Hypothalamus (tissue), 51 donors: Measurements from ENCODE around the gene RIPPLY3.
"Not testable (repeated sequence)": the region's sequence is repeated elsewhere in the genome, so short reads cannot be mapped to it uniquely, and the experiment has no call there.

Source experiments
- DNase-seq, 51 donors: peaks; one replicate each; lab custom pipeline; 2025; lab: John Stamatoyannopoulos, UW

RIPPLY3 gene

GRCh38 chr21:37005548-37006485 lies 685 bp upstream of the RIPPLY3 start:
- DNase-seq = no peak

GRCh38 chr21:37008724-37009123 lies 2.2 kb downstream of the RIPPLY3 start:
- DNase-seq = no peak

DNA sequence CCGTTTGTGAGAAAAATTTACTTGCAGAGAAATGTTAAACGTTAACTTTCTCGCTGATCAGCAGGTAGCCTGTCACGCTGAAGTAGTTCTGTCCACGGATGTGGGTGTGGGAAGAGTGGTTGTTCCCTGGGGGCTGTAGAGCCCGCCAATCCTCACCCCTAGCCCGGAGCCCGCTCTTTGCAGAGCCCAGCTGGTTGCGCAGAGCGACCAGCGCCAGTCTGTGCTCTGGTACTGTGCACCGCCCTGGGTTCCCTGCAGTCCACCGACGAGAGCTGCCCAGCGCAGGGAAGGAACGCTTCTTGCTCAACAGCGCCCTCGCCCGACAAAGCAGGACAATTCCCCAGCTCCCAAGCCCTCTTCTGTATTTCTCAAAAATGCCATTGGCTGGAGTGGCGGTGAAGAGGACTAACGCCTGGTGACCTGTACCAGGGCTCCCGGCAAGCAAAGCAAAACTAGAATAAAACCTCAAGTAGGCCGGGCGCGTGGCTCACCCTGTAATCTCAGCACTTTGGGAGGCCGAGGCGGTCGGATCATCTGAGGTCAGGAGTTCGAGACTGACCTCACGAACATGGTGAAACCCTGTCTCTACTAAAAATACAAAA lies 3.3 kb downstream of the RIPPLY3 start:
- peak in 49 of 51 donors; percentile 3 to 84 (median 59) for DNase-seq

DNA sequence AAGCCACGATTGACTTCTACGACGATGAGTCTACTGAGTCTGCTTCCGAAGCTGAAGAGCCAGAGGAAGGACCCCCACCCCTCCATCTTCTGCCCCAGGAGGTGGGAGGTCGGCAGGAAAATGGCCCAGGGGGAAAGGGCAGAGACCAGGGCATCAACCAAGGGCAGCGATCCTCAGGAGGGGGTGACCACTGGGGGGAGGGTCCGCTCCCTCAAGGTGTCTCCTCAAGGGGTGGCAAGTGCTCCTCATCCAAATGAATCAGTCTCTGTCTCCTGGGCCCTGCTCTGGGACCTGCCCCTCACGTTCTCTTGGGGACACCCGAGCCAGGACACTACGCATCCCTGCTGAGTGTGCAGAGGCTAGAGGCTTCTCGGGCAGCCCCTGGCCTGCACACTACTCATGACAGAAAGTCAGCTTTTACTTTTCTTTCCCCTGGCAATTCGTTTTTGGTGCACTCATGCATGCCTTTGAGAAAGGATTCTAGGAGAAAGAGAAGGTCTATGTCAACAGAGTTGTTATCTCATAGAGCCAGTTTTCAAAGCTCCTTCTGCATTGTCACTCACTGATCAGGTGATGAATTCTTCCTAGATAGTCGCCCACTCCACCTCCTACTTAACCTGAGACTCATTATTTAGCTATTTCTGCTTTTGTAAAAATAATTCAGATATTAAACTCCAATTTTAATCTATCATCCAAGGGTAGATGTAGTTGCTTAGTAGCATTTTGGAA lies 11.6 kb downstream of the RIPPLY3 start:
- DNase-seq = no peak

DNA sequence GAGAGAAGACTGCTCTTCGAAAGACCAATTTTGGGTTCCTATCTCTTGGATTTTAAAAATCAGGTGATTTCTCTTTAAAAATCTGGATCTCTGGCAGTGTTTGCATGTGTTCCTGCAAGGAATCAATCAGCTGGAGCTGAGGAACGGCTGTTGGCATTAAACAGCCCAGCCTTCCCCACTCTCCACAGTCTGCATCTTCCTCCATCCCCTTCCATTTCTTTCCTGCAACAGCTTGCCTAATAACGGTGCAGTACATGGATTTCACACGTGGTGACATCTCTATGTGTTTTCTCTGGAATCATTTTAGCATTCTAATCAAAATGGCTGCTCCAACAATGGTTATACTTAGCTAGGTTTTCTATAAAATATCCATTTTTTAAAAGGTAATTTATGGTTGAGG lies 20.0 kb downstream of the RIPPLY3 start:
- DNase-seq = peak in 1 of 51 donors; percentile 60

DNA sequence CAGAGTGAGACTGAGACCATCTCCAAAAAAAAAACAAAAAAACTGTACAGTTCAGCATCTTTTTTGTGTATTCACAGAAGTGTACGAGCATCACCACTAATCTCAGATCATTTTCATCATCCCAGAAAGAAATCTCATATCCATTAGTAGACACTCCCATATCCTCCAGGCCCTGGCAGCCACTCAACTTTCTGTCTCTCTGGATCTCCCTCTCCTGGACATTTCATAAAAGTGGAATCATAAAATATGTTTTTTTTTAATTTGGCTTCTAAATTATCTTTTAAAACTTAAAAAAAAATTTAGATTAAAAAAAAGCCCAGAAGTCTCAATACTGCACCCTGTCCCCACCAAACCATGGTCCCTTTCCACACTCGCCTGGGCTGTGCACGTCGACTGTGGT lies 22.1 kb downstream of the RIPPLY3 start:
- DNase-seq = no peak

DNA sequence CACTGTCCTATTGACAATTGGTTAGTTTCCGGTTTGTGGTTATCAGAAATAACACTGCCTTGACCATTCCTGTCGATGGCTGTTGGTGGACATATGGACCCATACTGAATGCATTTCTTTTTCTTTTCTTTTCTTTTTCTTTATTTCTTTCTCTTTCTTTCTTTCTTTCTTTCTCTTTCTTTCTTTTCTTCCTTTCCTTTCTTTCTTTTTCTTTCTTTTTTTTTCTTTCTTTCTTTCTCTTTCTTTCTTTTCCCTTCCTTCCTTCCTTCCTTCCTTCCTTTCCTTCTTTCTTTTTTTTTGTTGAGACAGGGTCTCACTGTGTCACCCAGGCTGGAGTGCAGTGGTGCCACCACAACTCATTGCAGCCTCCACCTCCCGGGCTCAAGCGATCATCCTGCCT lies 24.4 kb downstream of the RIPPLY3 start:
- no peak for DNase-seq

GRCh38 chr21:37032293-37032692 lies 25.8 kb downstream of the RIPPLY3 start:
- DNase-seq = no peak

DNA sequence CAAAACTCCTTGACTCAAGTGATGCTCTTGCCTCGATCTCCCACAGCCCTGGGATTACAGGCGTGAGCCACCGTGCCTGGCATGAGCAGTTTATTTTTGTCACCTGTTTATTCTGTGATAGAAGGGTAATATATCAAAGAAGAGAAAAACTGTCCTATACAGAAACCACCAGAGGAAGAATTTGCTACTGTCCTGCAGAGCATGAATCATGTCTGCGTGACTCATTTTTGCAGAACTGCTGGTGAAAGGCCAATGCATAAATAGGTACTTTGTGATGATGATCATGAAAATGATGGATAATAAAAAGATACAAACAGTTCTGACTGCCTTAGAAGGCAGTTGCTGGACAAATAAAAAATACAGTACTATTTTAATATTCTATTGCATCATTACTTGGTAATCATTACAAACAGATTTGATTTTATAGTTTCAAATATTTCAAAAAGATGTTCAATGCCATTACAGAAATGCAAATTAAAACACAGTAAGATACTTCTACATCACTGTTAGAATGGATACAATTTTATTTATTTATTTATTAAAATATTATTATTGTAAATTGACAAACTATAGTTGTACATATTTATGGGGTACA lies 26.5 kb downstream of the RIPPLY3 start:
- peak in 2 of 51 donors; percentile 3 to 16 for DNase-seq

DNA sequence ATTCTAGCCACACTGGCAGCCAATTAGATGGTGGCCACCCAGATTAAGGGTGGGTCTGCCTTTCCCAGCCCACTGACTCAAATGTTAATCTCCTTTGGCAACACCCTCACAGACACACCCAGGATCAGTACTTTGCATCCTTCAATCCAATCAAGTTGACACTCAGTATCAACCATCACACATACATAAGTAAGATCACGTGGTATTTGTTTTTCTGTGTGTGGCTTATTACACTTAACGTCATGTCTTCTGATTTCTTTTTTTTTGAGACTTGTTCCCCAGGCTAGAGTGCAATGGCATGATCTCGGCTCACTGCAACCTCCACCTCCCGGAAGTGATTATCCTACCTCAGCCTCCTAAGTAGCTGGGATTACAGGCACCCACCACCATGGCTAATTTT lies 27.9 kb downstream of the RIPPLY3 start:
- not testable (repeated sequence) for DNase-seq

DNA sequence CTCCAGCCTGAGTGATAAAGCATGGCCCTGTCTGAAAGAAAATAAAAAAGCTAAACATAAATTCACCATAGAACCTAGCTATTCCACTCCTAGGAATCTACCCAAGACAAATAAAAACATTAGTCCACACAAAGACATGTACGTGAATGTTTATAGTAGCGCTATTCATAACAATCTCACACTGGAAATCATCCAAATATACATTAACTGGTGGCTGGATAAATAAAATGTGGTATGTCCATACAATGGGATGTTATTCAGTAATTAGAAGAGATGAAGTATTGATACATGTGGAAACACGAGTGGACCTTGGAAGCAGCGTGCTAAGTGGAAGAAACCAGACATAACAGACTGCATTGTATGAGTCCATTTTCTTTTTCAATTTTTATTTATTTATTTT lies 29.7 kb downstream of the RIPPLY3 start:
- DNase-seq = no peak

GRCh38 chr21:37039411-37040075 lies 33.0 kb downstream of the RIPPLY3 start:
- DNase-seq = no peak

DNA sequence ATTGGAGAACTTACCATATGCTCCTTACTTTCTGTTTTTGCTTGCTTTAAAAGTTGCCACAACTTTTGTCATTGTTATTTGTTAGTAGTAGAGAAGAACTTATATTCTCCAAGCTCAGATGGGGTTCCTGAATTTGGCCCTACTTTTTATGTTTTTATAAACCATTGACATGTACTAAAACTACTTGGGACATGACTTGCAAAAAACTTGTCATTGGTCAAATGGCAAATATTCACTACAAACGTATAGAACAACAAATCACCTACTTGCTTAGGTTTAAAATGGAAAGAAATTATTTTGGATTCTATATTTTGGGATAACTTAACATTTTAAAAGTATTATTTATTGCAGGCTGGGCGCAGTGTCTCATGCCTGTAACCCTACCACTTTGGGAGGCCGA lies 33.7 kb downstream of the RIPPLY3 start:
- DNase-seq = no peak

- DNase-seq = no peak
Measured at GRCh38 chr21:37041706-37042271, 35.3 kb downstream of the RIPPLY3 start.

GRCh38 chr21:37043818-37044217 lies 37.3 kb downstream of the RIPPLY3 start:
- no peak for DNase-seq

DNA sequence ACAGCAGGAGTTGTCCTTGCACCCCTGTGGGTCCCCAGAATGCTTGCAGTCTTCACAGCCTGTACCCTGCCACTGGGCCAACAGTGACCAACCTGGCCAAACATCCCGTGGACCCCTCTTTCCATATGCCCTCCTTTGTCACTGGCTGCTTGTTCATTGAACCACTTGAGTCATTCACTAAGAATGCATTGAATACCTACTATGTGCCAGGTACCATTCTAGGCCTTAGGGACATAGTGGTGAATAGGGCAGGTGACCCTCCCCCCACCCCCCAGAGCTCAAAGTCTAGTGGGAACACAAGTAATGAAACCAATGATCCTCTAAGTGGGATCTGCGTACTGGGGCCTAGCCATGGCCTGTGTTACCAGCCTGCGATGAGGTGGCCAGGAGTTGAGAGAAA lies 38.1 kb downstream of the RIPPLY3 start:
- no peak for DNase-seq

- DNase-seq = peak in 1 of 51 donors; percentile 3
Measured at GRCh38 chr21:37045149-37045548, 38.6 kb downstream of the RIPPLY3 start.

- no peak for DNase-seq
Measured at GRCh38 chr21:37045556-37045955, 39.1 kb downstream of the RIPPLY3 start.

DNA sequence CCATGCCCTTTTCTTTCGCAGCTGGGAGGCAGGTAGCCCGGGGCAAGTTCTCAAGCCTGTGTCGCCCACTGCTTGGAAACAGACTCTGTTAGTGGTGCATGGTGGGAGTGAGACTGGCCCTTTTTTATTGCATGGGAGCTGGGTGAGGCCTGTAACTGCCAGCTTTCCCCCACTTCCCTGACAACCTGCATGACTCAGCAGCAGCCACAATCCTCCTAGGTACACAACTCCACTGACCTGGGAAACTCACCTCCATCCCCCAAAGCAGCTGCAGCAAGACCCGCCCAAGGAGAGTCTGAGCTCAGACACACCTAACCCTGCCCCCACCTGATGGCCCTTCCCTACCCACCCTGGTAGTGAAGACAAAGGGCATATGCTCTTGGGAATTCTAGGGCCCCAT lies 40.6 kb downstream of the RIPPLY3 start:
- no peak for DNase-seq

DNA sequence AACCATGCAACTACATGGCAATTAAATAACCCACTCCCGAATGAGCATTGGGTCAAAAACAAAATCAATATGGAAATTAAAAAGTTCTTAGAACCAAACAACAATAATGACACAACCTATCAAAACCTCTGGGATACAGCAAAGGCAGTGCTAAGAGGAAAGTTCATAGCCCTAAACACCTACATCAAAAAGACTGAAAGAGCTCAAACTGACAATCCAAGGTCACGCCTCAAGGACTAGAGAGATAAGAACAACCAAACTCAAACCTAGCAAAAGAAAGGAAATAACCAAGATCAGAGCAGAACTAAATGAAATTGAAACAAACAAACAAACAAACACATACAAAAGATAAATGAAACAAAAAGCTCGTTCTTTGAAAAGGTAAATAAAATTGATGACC lies 43.2 kb downstream of the RIPPLY3 start:
- not testable (repeated sequence) for DNase-seq
